ENCODE measurements around the gene C2orf92. TPM values are rescaled to one million over a fixed set of nuclear protein-coding genes. Genes with fewer than 3 reads are reported as not detected.

C2orf92 gene
- total RNA-seq, 4 donors from 2014 or later, result 8.6 to 23.7 (median 12.2) TPM

- no peak for TF ChIP-seq CTCF (IDR thresholded peaks at IDR 0.05; ENCODE audit: low read depth)
These were observed 15.6 kb upstream of the C2orf92 start for GRCh38 chr2:97653874-97654273.

- TF ChIP-seq CTCF (IDR thresholded peaks at IDR 0.05; ENCODE audit: low read depth), result no peak
These were observed 15.2 kb upstream of the C2orf92 start for GRCh38 chr2:97654309-97654708.

GRCh38 chr2:97654791-97655190, 14.7 kb upstream of the C2orf92 start:
- no peak for TF ChIP-seq CTCF (IDR thresholded peaks at IDR 0.05; ENCODE audit: low read depth)

- no peak for TF ChIP-seq CTCF (IDR thresholded peaks at IDR 0.05; ENCODE audit: low read depth)
These were observed 13.3 kb upstream of the C2orf92 start for GRCh38 chr2:97656129-97656755.

GRCh38 chr2:97656905-97657587, 12.5 kb upstream of the C2orf92 start:
- no peak for TF ChIP-seq CTCF (IDR thresholded peaks at IDR 0.05; ENCODE audit: low read depth)

GRCh38 chr2:97657986-97658690, 11.4 kb upstream of the C2orf92 start:
- no peak for TF ChIP-seq CTCF (IDR thresholded peaks at IDR 0.05; ENCODE audit: low read depth)

- no peak for TF ChIP-seq CTCF (IDR thresholded peaks at IDR 0.05; ENCODE audit: low read depth)
These were observed 10.8 kb upstream of the C2orf92 start for GRCh38 chr2:97658691-97659157.

Data from subcutaneous adipose tissue (tissue), 4 donors.